Mucosa of rectum (tissue), 2 donors: ENCODE measurements around the gene CDCA5.

Source experiments
- H3K27ac ChIP-seq, 2 donors: one replicate each; pipeline ENCODE4 v1.7.0; 2013; ENCODE audit warnings: inconsistent platforms in 2 of 2, low read depth in 2 of 2, low read length in 2 of 2
- H3K27me3 ChIP-seq, 2 donors: one replicate each; pipeline ENCODE4 v1.7.0; 2013; ENCODE audit warnings: low read length in 2 of 2; ENCODE audit not compliant: control insufficient read depth in 2 of 2, insufficient read depth in 2 of 2
- H3K36me3 ChIP-seq, 2 donors: one replicate each; pipeline ENCODE4 v1.7.0; 2013; ENCODE audit warnings: low read length in 2 of 2; ENCODE audit not compliant: control insufficient read depth in 2 of 2, insufficient read depth in 2 of 2
- H3K4me1 ChIP-seq, 2 donors: one replicate each; pipeline ENCODE4 v1.7.0; 2013; ENCODE audit warnings: low read length in 2 of 2, mild to moderate bottlenecking in 1 of 2; ENCODE audit not compliant: control insufficient read depth in 2 of 2, insufficient read depth in 2 of 2
- H3K4me3 ChIP-seq, 2 donors: one replicate each; pipeline ENCODE4 v1.7.0; 2013; ENCODE audit warnings: low read length in 2 of 2
- H3K9ac ChIP-seq, 2 donors: one replicate each; pipeline ENCODE4 v1.7.0; 2013; ENCODE audit warnings: low read length in 2 of 2, low read depth in 1 of 2, mild to moderate bottlenecking in 1 of 2
- H3K9me3 ChIP-seq, 2 donors: one replicate each; pipeline ENCODE4 v1.7.0; 2013; ENCODE audit warnings: low read length in 2 of 2; ENCODE audit not compliant: control insufficient read depth in 2 of 2
- donor health status: healthy.
- donor health status: Normal muscosa, but diverticular disease.

The CDCA5 gene

DNA sequence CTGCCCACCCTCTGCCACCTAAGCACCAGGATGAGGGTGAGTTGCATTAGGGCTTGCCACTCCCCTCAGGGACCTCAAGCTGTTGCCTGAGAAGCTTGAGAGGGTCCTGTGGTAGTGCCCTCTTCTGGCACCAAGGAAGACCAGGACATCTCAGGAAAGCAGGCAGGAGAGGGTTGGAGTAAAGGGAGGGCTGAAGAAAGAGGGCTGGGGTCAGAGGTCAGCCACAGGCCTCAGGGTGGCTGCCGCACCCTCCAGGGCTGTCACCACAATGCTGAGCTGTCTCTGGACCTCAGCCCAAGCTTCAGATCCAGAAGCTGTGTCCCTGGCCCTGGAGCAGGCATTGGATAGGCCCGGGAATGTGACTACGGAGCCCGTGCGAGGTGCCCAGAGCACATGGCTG, 38.8 kb downstream of the CDCA5 start:
- no peaks in the 10 kb centered on the region for H3K27me3 ChIP-seq
- no peak overlapping the region for H3K27ac ChIP-seq
- H3K4me3 ChIP-seq = no peak overlapping the region
- H3K9ac ChIP-seq = no peak overlapping the region
- no peaks in the 10 kb centered on the region for H3K9me3 ChIP-seq
- peaks cover 11 to 17% of the 10 kb centered on the region in 2 donors for H3K4me1 ChIP-seq
- peaks cover 9 to 12% of the 10 kb centered on the region in 2 donors for H3K36me3 ChIP-seq

- Histone ChIP-seq H3K4me3 (no peak overlapping the region), H3K9me3 (no peaks in the 10 kb centered on the region), H3K27ac (no peak overlapping the region), H3K4me1 (peaks cover 11 to 17% of the 10 kb centered on the region in 2 donors), H3K27me3 (no peaks in the 10 kb centered on the region), H3K36me3 (peaks cover 9 to 14% of the 10 kb centered on the region in 2 donors), H3K9ac (no peak overlapping the region)
Measured at GRCh38 chr11:65043881-65044501, 39.8 kb downstream of the CDCA5 start.

DNA sequence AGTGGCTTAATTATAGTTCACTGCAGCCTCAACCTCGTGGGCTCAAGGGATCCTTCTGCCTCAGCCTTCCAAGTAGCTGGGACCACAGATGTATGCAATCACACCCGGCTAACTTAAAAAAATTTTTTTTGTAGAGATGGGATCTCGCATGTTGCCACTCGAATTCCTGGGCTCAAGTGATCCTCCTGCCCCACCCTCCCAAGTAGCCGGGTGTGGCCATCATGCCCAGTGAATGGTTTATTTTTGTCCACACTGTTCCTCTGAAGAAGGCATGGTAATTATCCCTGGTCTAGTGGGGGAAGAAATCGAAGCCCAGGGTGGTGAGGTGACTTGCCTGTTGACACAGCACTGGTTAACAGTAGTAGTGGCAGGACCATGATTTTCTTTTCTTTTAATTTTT, 40.9 kb downstream of the CDCA5 start:
- no peaks in the 10 kb centered on the region for H3K9me3 ChIP-seq
- peak overlapping the region in 1 of 2 donors; percentile 10 for H3K4me3 ChIP-seq
- no peaks in the 10 kb centered on the region for H3K27me3 ChIP-seq
- H3K36me3 ChIP-seq = peaks cover 17 to 21% of the 10 kb centered on the region in 2 donors
- no peak overlapping the region for H3K9ac ChIP-seq
- peaks cover 11 to 17% of the 10 kb centered on the region in 2 donors for H3K4me1 ChIP-seq
- H3K27ac ChIP-seq = no peak overlapping the region

DNA sequence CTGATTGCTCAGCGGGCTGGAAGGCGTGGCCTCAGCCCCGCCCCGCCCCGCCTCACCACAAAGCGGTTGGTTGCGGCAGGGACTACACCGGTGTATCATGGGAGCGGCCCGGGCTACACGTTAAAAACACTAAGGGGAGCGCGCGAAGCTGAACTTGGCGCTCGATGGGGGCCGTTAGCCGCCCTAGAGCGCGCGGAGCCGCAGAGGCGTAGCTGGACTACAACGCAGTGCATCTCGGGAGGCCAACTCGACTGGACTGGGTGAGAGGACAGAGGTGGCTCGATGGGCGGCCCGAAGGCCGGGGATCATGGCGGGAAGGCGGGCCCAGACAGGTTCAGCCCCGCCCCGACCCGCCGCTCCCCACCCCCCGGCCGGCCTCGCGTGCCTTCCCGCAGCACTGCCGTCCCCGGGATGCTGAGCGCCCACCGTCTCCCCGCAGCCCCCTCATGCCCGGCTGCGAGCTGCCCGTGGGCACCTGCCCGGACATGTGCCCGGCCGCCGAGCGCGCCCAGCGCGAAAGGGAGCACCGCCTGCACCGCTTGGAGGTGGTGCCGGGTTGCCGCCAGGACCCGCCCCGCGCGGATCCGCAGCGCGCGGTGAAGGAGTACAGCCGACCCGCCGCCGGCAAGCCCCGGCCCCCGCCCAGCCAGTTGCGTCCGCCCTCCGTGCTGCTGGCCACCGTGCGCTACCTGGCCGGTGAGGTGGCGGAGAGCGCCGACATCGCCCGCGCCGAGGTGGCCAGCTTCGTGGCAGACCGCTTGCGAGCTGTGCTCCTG, 42.8 kb downstream of the CDCA5 start, which contains the start of gene SAC3D1:
Gene SAC3D1 (plus strand): TSS at position 364 of the 776 bp plus-strand sequence. CDS start 83 bp downstream, at position 447.
- Histone ChIP-seq H3K9me3 (no peaks in the 10 kb centered on the region), H3K36me3 (peaks cover 23 to 26% of the 10 kb centered on the region in 2 donors), H3K27ac (peak within 1 kb of the TSS; percentile 97), H3K9ac (peak within 1 kb of the TSS; percentile 27 to 80), H3K4me3 (peak within 1 kb of the TSS; percentile 73 to 81), H3K4me1 (peaks cover 11 to 17% of the 10 kb centered on the region in 2 donors), H3K27me3 (no peaks in the 10 kb centered on the region)

DNA sequence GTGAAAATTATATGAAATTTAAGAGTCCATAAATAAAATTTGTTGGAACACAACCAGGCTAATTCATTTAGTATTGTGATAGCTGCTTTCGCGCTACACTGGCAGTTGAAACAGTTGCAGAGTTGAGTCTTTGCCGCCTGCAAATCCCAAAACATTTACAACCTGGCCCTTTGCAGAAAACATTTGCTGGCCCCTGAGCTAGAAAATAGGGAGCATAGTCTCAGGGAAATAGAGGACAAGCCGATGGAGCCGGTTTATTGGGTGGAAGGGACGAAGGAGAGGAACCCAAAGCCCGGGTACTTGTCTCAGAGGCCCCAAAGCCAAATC, 43.4 kb downstream of the CDCA5 start:
- Histone ChIP-seq H3K27ac (peak overlapping the region; percentile 97), H3K36me3 (peaks cover 27 to 29% of the 10 kb centered on the region in 2 donors), H3K9me3 (no peaks in the 10 kb centered on the region), H3K9ac (peak overlapping the region; percentile 27 to 80), H3K4me1 (peaks cover 11 to 17% of the 10 kb centered on the region in 2 donors), H3K27me3 (no peaks in the 10 kb centered on the region), H3K4me3 (peak overlapping the region; percentile 73 to 81)

DNA sequence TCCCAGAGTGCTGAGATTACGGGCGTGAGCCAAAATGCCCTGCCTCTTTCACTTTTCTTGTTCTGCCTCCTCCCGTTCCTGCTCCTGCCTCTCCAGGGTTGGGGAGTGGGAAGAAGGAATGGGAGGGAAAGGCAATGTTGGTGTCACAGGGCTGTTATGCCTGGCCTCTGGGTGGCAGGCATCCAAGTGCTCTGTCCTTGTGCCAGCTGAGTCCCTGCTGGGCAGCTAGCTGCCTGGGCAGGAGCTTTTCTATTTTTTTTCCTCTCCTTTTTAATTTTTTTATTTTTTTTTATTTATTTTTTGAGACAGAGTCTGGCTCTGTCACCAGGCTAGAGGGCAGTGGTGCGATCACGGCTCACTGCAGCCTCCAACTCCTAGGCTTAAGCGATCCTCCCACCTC, 46.9 kb downstream of the CDCA5 start:
- H3K4me1 ChIP-seq = peaks cover 3 to 4% of the 10 kb centered on the region in 2 donors
- H3K27me3 ChIP-seq = no peaks in the 10 kb centered on the region
- peaks cover 34 to 41% of the 10 kb centered on the region in 2 donors for H3K36me3 ChIP-seq
- H3K9ac ChIP-seq = no peak overlapping the region
- no peak overlapping the region for H3K27ac ChIP-seq
- no peak overlapping the region for H3K4me3 ChIP-seq
- H3K9me3 ChIP-seq = no peaks in the 10 kb centered on the region

GRCh38 chr11:65035579-65035978, 48.3 kb downstream of the CDCA5 start:
- Histone ChIP-seq H3K4me1 (no peaks in the 10 kb centered on the region), H3K36me3 (peaks cover 36 to 46% of the 10 kb centered on the region in 2 donors), H3K4me3 (no peak overlapping the region), H3K9ac (no peak overlapping the region), H3K27me3 (no peaks in the 10 kb centered on the region), H3K27ac (no peak overlapping the region), H3K9me3 (no peaks in the 10 kb centered on the region)

GRCh38 chr11:65034423-65034822, 49.4 kb downstream of the CDCA5 start:
- Histone ChIP-seq H3K36me3 (peaks cover 36 to 44% of the 10 kb centered on the region in 2 donors), H3K27me3 (no peaks in the 10 kb centered on the region), H3K9me3 (no peaks in the 10 kb centered on the region), H3K4me1 (no peaks in the 10 kb centered on the region), H3K27ac (no peak overlapping the region), H3K4me3 (no peak overlapping the region), H3K9ac (no peak overlapping the region)

GRCh38 chr11:65032216-65032615, 51.6 kb downstream of the CDCA5 start:
- H3K36me3 ChIP-seq = peaks cover 24 to 32% of the 10 kb centered on the region in 2 donors
- H3K9me3 ChIP-seq = no peaks in the 10 kb centered on the region
- H3K27ac ChIP-seq = no peak overlapping the region
- peaks cover 5 to 6% of the 10 kb centered on the region in 2 donors for H3K4me1 ChIP-seq
- no peak overlapping the region for H3K9ac ChIP-seq
- no peak overlapping the region for H3K4me3 ChIP-seq
- no peaks in the 10 kb centered on the region for H3K27me3 ChIP-seq
